B cell (primary cell): ENCODE results near the gene ATG3. TPM values are rescaled to one million over a fixed set of nuclear protein-coding genes. Genes with fewer than 3 reads are reported as not detected.
"Not testable (repeated sequence)": the region's sequence is repeated elsewhere in the genome, so short reads cannot be mapped to it uniquely, and the experiment has no call there.

Experiments
- ATAC-seq: fragments of 200-7000 bp; cut with Tn5 transposase; one replicate; pipeline ENCODE4 v1.10.0; 2021; ENCODE audit warnings: low read depth, mild to moderate bottlenecking, moderate number of reproducible peaks, moderate library complexity
- CTCF ChIA-PET: fragments of 350-600 bp; sonication (Branson Sonifier 250); formaldehyde crosslinking; loops from one replicate; lab custom pipeline; 2021; ENCODE audit warnings: antibody characterized with exemption, inconsistent platforms; lab: Charles Lee
- POLR2A ChIA-PET: fragments of 350-600 bp; sonication (Branson Sonifier 250); formaldehyde crosslinking; loops from one replicate; lab custom pipeline; 2021; ENCODE audit warnings: antibody characterized with exemption; lab: Charles Lee
- DNase-seq: peaks from one replicate; pipeline ENCODE4 v3.0.0; 2013
- H2AFZ ChIP-seq: 2 replicates; pipeline ENCODE4 v1.6.1; 2012; ENCODE audit warnings: mild to moderate bottlenecking, low read depth, low read length; ENCODE audit not compliant: insufficient read depth, poor library complexity, severe bottlenecking
- H3K27ac ChIP-seq, 2 donors: 1 replicate in 1 of 2; 2 replicates in 1 of 2; pipeline ENCODE4 v1.5.1; 2012 to 2013; ENCODE audit warnings: low read length in 2 of 2, mild to moderate bottlenecking in 2 of 2, moderate library complexity in 1 of 2
- H3K27me3 ChIP-seq, 4 experiments: fragments of 200-600 bp in 1 of 4; sonication (generic) in 1 of 4; replicated peaks in 1 of 4; 1 replicate in 2 of 4; 2 replicates in 2 of 4; pipeline versions ENCODE4 v1.6.1 to v1.7.0; 2013 to 2016; ENCODE audit warnings: low read length in 3 of 4, mild to moderate bottlenecking in 2 of 4, mixed read lengths in 1 of 4, moderate library complexity in 1 of 4; ENCODE audit not compliant: insufficient read depth in 4 of 4, control insufficient read depth in 3 of 4; ENCODE audit errors: control extremely low read depth in 1 of 4
- H3K36me3 ChIP-seq, 2 experiments: replicated peaks in 1 of 2; 1 replicate in 1 of 2; 2 replicates in 1 of 2; pipeline versions ENCODE4 v1.6.1 to v1.7.1; 2013; ENCODE audit warnings: low read length in 1 of 2; ENCODE audit not compliant: insufficient read depth in 2 of 2, control insufficient read depth in 1 of 2; ENCODE audit errors: control extremely low read depth in 1 of 2, extremely low read depth in 1 of 2
- H3K4me1 ChIP-seq, 2 donors: fragments of 200-600 bp in 1 of 2; sonication (generic) in 1 of 2; 1 replicate in 1 of 2; 2 replicates in 1 of 2; pipeline versions ENCODE4 v1.5.1 to v1.6.1; 2013 to 2017; ENCODE audit warnings: low read length in 2 of 2; ENCODE audit not compliant: control insufficient read depth in 2 of 2, insufficient read depth in 2 of 2
- H3K4me2 ChIP-seq: replicated peaks from 2 replicates; pipeline ENCODE3; 2012; ENCODE audit warnings: mild to moderate bottlenecking, low read depth, low read length; ENCODE audit not compliant: poor library complexity, severe bottlenecking
- H3K4me3 ChIP-seq, 5 experiments: fragments of 200-600 bp in 1 of 5; sonication (generic) in 1 of 5; 1 replicate in 3 of 5; 2 replicates in 2 of 5; pipeline versions ENCODE4 v1.5.1 to v1.7.0; 2011 to 2016; ENCODE audit warnings: low read length in 4 of 5, mild to moderate bottlenecking in 4 of 5, low read depth in 2 of 5, control low read depth in 1 of 5, moderate library complexity in 1 of 5; ENCODE audit not compliant: insufficient read depth in 1 of 5; ENCODE audit errors: control extremely low read depth in 1 of 5, extremely low read depth in 1 of 5
- H3K79me2 ChIP-seq: fragments of 200-600 bp; sonication (generic); one replicate; pipeline ENCODE4 v1.6.0; 2016; ENCODE audit warnings: low read length; ENCODE audit not compliant: control insufficient read depth, insufficient read depth
- H3K9ac ChIP-seq: fragments of 200-600 bp; sonication (generic); 2 replicates; pipeline ENCODE4 v1.6.1; 2017; ENCODE audit warnings: mild to moderate bottlenecking, low read length, moderate library complexity
- H3K9me3 ChIP-seq, 3 donors: one replicate each; pipeline versions ENCODE4 v1.6.1 to v1.7.1; 2013; ENCODE audit warnings: low read length in 2 of 3; ENCODE audit not compliant: control insufficient read depth in 2 of 3, insufficient read depth in 1 of 3; ENCODE audit errors: control extremely low read depth in 1 of 3
- H4K20me1 ChIP-seq: 2 replicates; pipeline ENCODE4 v1.6.0; 2012; ENCODE audit warnings: mild to moderate bottlenecking, low read length; ENCODE audit not compliant: insufficient read depth, control insufficient read depth, poor library complexity, severe bottlenecking
- H3K27ac Mint-ChIP-seq: one replicate; pipeline ENCODE4 v1.8.0; 2021; ENCODE audit warnings: mixed read lengths
- H3K27me3 Mint-ChIP-seq: one replicate; pipeline ENCODE4 v1.8.0; 2021; ENCODE audit warnings: mixed read lengths
- H3K4me1 Mint-ChIP-seq: one replicate; pipeline ENCODE4 v1.8.0; 2021; ENCODE audit warnings: mixed read lengths
- H3K4me3 Mint-ChIP-seq: one replicate; pipeline ENCODE4 v1.8.0; 2021; ENCODE audit warnings: mixed read lengths
- H3K9me3 Mint-ChIP-seq: one replicate; pipeline ENCODE4 v1.8.0; 2022; ENCODE audit warnings: mixed read lengths; ENCODE audit not compliant: insufficient read depth
- CTCF ChIP-seq: fragments of 200-600 bp; IDR thresholded peaks from one replicate; pipeline ENCODE4 v1.8.0; 2022; ENCODE audit warnings: antibody characterized with exemption, mild to moderate bottlenecking
- EZH2 ChIP-seq: IDR thresholded peaks from 2 replicates; pipeline ENCODE4 v1.6.1; 2012; ENCODE audit warnings: borderline replicate concordance, low read depth, mild to moderate bottlenecking, moderate library complexity, low read length; ENCODE audit not compliant: insufficient read depth, poor library complexity, severe bottlenecking
- WGBS: methylation state at CpG from one replicate; pipeline ENCODE4 v1.1.5; 2013; ENCODE audit warnings: missing lambda C conversion rate; ENCODE audit not compliant: insufficient coverage; 5-methylcytosine and 5-hydroxymethylcytosine counted together
- intact Hi-C: fragments of 100-400 bp; cut with micrococcal nuclease; formaldehyde crosslinking; loops from one replicate; pipeline ENCODE4 v1.10.0; 2022
- polyA plus RNA-seq: library from polyadenylated mRNA; depleted of rRNA; stranded (reverse); fragments of >200 nt; gene quantifications from 2 replicates; pipeline ENCODE4 v1.2.3, GENCODE V29; 2012
- total RNA-seq, 2 donors: library from RNA; stranded (reverse); fragments of 120-200 nt in 1 of 2; gene quantifications; 1 replicate in 1 of 2; 2 replicates in 1 of 2; pipeline versions ENCODE4 v1.2.3 to v1.2.4, GENCODE V29; 2013 to 2022

Gene ATG3
- total and polyA plus RNA-seq, 2 donors (not counting 1 experiment from before 2014, with no cell fraction given) = 25.2 to 54.9 TPM

- no peaks in the 10 kb centered on the region for H3K9me3 Mint-ChIP-seq
- peaks cover 15 to 51% of the 10 kb centered on the region in 2 experiments for H3K36me3 ChIP-seq
These were observed 31.2 kb downstream of the ATG3 start for GRCh38 chr3:112530573-112530972.

GRCh38 chr3:112524127-112524526 is 37.6 kb downstream of the ATG3 start:
- POLR2A ChIA-PET, ATAC-seq, H4K20me1 ChIP-seq, H3K4me2 ChIP-seq, H3K27ac ChIP-seq, H3K9me3 Mint-ChIP-seq, H3K9me3 ChIP-seq, H3K27me3 Mint-ChIP-seq, H3K4me1 ChIP-seq, H3K4me3 Mint-ChIP-seq, H2AFZ ChIP-seq, CTCF ChIA-PET, H3K27me3 ChIP-seq, H3K79me2 ChIP-seq, intact Hi-C loops, DNase-seq, H3K4me3 ChIP-seq, H3K27ac Mint-ChIP-seq, H3K9ac ChIP-seq, H3K4me1 Mint-ChIP-seq: not testable (repeated sequence)
- peaks cover 2 to 18% of the 10 kb centered on the region in 2 experiments for H3K36me3 ChIP-seq
- 100% methylated on average over 3 of the region's 6 CpGs for WGBS

More at GRCh38 chr3:112530573-112530972, 31.2 kb downstream of the ATG3 start:
- no peaks in the 10 kb centered on the region for H4K20me1 ChIP-seq
- Mint-ChIP-seq H3K4me1 (peaks cover 5% of the 10 kb centered on the region), H3K27ac (no peak overlapping the region), H3K27me3 (no peaks in the 10 kb centered on the region), H3K4me3 (no peak overlapping the region)
- ChIA-PET CTCF (interaction anchor here (0.7 to 4.7 kb wide), 22 partner anchors 10 to 430 kb away, joined by 3 to 85 read pairs (median 5); partner anchors contain the start of genes CD200 and SLC9C1), POLR2A (no interaction called here)
- TF ChIP-seq CTCF = no peak
- no peak for TF ChIP-seq EZH2
- H3K9ac ChIP-seq = no peak overlapping the region
- no peaks in the 10 kb centered on the region for H3K9me3 ChIP-seq
- no peak for ATAC-seq
- H3K4me1 ChIP-seq = no peaks in the 10 kb centered on the region
- no peak overlapping the region for H3K4me3 ChIP-seq
- DNase-seq = no peak
- H3K27ac ChIP-seq = no peak overlapping the region
- no peaks in the 10 kb centered on the region for H3K27me3 ChIP-seq
- no CpG with 5 or more reads among the region's 3 CpGs for WGBS
- no peaks in the 10 kb centered on the region for H3K79me2 ChIP-seq
- H2AFZ ChIP-seq = no peak overlapping the region
- no peak overlapping the region for H3K4me2 ChIP-seq
- intact Hi-C loops = no loop called here
